ENCODE measurements around the gene POSTN. TPM values are rescaled to one million over a fixed set of nuclear protein-coding genes. Genes with fewer than 3 reads are reported as not detected.

Gene POSTN
- total RNA-seq: 947 TPM

- DNase-seq: peak; percentile 92
Observed at GRCh38 chr13:37598597-37598996, at the start of gene POSTN. TSS of gene POSTN (minus strand) at chr13:37598768. CDS start at chr13:37598726, 42 bp downstream.

GRCh38 chr13:37647031-37647650 lies 48.6 kb upstream of the POSTN start:
- DNase-seq: no peak

GRCh38 chr13:37646531-37646930 lies 48.0 kb upstream of the POSTN start:
- DNase-seq: no peak

- DNase-seq: no peak
Observed at GRCh38 chr13:37645181-37645740, 46.7 kb upstream of the POSTN start.

GRCh38 chr13:37641391-37641790 lies 42.8 kb upstream of the POSTN start:
- no peak for DNase-seq

GRCh38 chr13:37640499-37640898 lies 41.9 kb upstream of the POSTN start:
- DNase-seq: no peak

- no peak for DNase-seq
Observed at GRCh38 chr13:37636701-37637100, 38.1 kb upstream of the POSTN start.

GRCh38 chr13:37632294-37632693 lies 33.7 kb upstream of the POSTN start:
- no peak for DNase-seq

- DNase-seq: no peak
Observed at GRCh38 chr13:37627428-37627827, 28.9 kb upstream of the POSTN start.

GRCh38 chr13:37621811-37622361 lies 23.3 kb upstream of the POSTN start:
- no peak for DNase-seq

- no peak for DNase-seq
Observed at GRCh38 chr13:37618554-37618953, 20.0 kb upstream of the POSTN start.

- DNase-seq: no peak
Observed at GRCh38 chr13:37617173-37617572, 18.6 kb upstream of the POSTN start.

- no peak for DNase-seq
Observed at GRCh38 chr13:37616131-37616530, 17.6 kb upstream of the POSTN start.

- no peak for DNase-seq
Observed at GRCh38 chr13:37615276-37615675, 16.7 kb upstream of the POSTN start.

GRCh38 chr13:37613638-37614037 lies 15.1 kb upstream of the POSTN start:
- DNase-seq: no peak

GRCh38 chr13:37613236-37613635 lies 14.7 kb upstream of the POSTN start:
- DNase-seq: no peak

GRCh38 chr13:37608750-37609339 lies 10.3 kb upstream of the POSTN start:
- DNase-seq: no peak

- DNase-seq: peak; percentile 34
Observed at GRCh38 chr13:37602733-37603381, 4.3 kb upstream of the POSTN start.

- peak; percentile 48 for DNase-seq
Observed at GRCh38 chr13:37601648-37602440, 3.3 kb upstream of the POSTN start.

- DNase-seq: peak; percentile 67
Observed at GRCh38 chr13:37599519-37599918, 951 bp upstream of the POSTN start.

- peak; percentile 32 for DNase-seq
Observed at GRCh38 chr13:37597477-37598025, 1.0 kb downstream of the POSTN start.

- DNase-seq: no peak
Observed at GRCh38 chr13:37596805-37597204, 1.8 kb downstream of the POSTN start.
